T-helper 2 cell treated with Interferon-gamma antibody and Interleukin-4, amounts not matched to agents 100 ng/mL and 5 ng/mL, for 36 hours (primary cell): ENCODE data around the gene VWC2L. TPM values are rescaled to one million over a fixed set of nuclear protein-coding genes. Genes with fewer than 3 reads are reported as not detected.

ENCODE experiments used
- intact Hi-C: fragments of 100-400 bp; cut with micrococcal nuclease; formaldehyde crosslinking; loops from one replicate; pipeline ENCODE4 v1.15.1; 2023
- total RNA-seq: library from RNA; stranded (reverse); gene quantifications from 2 replicates; pipeline ENCODE4 v1.2.3, GENCODE V29; 2022

VWC2L gene
- total RNA-seq, 1 donor from 2014 or later: not detected

DNA sequence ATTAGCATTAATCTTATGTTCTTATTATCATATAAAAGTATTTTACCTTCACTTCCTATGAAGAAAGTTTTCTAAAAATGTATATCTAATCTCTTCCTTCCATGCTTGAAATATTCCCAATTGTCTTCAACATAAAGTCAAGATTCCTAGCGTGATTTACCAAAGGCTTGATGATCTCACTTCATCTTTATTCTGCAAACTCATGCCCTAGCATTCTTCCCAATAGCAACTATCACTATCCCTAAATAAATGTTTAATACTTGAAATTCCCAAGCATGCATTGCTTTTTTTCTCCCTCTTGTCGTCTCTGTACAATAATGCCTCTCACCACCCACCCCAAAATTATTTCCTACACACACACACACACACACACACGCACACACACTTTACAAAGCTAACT is 125.8 kb downstream of the VWC2L start:
- intact Hi-C loops: no loop called here

DNA sequence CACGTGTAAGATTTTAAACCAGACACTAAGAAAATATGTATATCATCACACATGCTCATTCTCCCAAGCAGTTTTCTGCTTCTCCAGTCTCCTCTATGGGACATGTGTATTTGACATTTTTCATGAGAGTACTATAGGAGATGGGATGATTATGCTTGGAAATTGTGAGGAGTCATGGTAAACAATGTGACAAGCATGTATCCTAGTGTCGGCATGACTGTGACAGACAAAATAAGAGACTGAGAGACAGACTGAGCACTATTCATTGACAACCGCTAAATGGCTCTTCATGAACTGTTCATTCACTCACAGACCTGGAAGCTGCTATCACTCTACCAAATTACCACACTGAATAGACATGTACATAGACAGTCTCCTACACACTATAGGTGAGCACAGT is 127.1 kb downstream of the VWC2L start:
- intact Hi-C loops: no loop called here

DNA sequence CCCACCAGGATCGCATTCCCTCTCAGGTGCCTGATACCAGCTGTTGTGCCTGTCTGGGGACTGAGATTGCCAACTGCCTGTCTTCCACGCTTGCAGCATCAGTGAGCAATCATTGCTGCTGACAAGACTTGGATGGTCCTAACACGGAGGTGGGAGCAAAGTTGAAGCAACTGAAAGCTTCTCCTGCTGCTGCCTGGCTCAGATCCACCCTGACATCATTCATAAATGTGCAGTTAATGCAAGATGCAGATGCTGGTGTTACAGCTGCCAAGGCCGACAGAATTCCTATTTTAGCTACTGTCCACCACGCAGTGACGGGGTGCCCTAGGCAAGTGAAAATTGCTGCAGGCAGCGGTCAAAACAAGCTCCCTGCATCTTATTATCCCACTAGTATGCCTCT is 131.4 kb downstream of the VWC2L start:
- intact Hi-C loops: no loop called here

DNA sequence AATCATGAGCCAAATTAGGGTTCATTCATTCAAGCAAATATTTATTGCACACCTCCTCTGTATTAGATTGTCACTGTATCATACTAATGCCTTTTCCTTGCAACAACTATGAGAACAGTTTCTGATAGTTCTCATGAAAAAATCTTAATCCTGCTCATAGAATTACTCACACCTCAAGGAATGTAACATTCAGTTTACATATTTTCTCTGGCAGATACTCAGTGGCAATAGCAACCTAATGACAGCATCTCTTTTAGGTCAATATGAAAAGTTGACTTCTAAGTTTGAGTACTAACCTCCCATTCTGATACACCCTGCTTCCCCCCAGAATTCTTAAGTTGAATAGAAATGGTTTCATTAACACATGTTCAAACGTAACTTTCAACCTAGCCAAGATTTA is 132.0 kb downstream of the VWC2L start:
- intact Hi-C loops: no loop called here

DNA sequence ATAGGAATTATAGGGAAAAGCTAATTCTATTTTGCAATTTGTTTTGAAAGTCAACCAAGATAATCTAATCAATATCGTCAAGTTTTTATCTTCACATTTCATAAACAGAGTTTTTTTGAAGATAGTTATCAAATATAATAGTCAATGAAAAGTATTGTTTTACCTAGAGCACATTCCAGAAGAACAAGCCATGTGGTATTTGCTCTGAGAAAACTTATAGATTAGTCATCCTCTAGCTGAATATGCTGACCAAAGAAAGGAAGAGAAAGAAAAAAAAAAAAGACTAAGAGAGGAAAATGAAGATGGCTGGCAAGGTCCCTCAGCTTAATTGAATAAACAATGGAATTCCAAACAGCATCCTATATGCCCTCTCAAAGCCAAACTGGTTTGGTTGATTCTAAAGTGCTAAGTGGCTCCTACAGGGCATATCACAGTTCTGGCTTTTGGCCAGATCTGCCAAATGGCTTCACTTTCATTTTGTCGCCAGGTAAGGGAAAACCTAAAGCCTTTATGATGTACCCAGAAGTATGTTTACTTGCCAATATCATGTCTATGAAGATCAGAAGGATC is 132.6 kb downstream of the VWC2L start:
- intact Hi-C loops: no loop called here

DNA sequence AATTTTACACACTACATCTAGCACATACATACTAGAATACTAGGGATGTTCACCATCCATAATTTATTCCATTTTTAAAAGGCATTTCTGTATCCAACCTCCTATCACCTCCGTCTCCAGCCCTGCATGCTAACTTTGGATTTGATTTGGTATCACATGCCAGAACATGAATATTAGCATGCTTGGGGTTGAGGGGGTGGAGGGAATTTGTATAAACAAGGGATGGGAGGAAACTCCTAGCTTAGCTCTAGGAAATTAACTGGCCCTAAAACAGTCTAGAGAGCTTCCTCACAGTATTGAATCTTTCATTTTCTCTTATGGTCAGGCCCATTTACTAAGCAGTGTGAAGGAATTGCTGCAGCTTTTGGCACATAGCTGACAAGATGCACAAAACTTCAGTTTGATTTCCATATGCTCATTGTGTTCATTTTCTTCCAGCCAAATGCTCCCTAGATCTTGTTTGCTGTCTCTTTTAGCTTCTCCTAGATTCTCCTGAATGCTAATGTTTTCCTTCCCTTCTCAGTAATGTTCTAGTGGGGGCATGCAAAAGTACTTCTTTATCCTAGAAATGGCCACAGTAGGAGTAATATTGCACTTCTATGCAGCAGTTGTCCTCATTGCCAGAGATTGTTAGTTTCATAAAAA is 135.2 kb downstream of the VWC2L start:
- intact Hi-C loops: no loop called here

DNA sequence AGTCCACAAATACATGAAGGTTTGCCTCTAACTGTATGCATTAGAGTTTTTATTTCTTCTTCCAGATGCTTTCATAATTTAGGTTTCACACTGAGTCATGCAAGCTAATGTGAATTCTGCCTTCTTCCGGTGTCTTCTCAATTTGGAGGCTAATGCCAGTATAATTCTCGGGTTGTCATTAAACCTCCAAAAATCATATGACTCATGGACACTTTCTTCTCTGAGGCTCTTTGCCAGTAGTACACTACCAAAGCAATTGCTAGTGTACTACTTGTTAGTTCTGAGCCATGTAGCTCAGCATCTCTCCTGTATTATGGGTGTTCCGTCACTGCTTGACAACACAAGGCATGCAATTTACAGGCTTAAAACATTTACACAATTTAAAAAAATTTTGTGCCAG is 137.1 kb downstream of the VWC2L start:
- intact Hi-C loops: no loop called here

DNA sequence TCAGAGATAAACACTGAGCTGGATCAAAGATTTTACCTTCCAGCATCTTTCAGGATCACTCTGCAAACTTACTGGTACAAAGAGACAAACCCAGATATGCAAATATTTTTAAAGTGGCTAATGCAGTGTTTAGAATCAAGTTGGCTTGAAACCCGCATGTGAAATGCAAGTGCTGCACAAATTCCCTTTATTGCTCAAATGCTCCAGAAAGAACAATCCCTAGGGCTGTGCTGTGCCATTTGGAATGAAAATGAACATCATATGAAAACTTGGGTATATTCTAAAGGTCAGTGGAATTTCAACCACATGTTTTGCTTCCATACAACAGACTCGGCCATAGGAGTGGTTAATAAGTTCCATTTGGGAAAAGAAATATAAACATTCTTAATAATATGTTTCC is 139.1 kb downstream of the VWC2L start:
- intact Hi-C loops: no loop called here

DNA sequence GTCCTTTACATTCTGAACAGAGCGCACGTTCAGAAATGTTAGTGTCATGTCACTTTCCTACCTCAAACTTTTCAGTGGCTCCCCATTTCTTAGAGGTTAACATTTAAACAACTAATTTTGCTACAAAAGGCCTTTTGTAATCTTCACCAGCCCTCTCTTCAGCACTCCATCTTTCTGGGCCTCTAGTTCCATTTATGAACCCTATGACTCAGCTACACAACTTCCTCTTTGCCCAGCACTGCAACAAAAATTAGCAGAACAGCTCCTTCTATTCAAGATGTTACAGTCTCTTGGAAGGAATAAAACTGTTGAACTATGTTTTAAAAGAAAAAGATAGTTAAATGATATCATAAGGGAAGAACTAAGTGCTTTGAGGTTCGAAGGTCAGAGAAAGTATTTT is 139.9 kb downstream of the VWC2L start:
- intact Hi-C loops: no loop called here

DNA sequence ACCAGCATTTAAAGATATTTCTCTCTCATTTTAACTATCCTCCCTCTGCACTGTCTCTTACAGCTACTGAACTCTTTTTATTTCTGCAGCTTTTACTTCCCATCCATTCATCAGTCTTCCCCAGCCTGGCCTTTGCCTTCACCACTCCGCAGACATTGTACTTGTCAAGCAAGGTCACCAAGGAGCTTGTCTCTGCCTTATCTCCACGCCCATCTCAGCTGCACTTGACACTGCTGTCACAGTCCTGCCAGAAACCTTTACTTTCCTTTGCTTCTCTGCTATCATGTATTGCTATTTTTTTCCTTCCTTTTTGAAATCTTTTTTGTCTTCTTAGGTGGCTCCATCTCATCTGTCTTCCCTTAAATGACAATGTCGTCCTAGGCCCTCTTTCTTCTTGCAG is 147.0 kb downstream of the VWC2L start:
- intact Hi-C loops: no loop called here

DNA sequence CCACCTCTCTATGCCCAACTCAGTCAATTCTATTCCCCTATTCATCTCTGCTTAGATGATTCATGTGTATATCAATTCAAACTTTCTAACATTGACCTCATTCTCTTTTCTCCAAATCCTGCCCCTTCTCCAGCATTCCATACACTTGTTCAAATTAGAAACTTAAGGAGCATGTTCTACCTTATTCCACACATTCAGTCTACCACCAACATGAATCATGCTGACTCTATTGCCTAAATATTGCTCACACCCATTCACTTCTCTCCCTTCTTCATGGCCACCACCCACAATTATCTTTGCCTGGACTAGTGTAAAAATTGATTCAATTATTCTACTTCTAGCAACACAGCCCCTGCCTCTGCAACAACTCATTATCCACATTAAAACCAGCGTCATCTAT is 147.5 kb downstream of the VWC2L start:
- intact Hi-C loops: no loop called here

DNA sequence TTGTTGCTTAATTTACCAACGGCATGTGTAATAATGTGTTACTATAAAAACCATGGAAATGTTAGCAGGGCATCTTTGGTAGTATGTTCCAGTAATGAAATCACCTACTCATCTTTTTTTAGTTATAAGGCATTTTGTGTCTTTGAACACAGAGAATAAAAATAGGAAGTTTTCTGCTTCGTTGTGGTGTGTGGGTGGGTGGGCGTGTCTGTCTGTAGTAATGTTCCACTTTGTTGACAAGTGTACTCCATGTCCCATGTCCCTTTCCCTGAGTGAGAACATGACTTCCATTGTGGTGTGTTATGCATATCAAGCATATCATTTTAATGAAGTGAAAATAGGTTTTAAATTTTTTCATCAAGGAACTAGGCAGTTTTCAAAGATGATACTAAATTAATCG is 149.3 kb downstream of the VWC2L start:
- intact Hi-C loops: no loop called here

DNA sequence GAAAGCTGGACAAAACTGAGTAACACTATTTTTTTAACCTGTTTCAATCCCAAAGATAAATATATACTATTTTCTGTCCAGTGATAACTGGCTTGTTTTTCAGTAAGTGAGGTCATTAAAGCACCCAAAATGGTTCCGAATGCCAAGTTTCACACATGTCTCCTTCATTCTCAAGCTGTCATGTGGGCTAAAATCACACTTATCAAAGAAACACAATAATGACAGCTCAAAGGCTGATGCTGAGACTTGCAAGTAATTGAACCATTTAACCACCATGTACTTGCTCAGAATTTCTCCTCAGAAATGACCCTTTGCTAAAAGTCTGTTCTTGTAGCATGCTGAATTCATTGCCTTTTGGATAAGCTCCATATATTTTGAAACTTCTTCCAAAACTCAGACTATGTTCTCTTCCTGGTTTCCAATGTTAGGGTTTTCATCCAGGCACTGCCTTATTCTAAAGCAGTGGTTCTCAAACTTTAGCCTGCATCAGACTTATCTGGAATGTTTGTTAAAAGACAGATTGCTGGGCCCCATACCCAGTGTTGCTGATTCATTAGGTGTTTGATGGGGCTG is 149.8 kb downstream of the VWC2L start:
- intact Hi-C loops: no loop called here

GRCh38 chr2:214565246-214565645 is 154.4 kb downstream of the VWC2L start:
- intact Hi-C loops: no loop called here

GRCh38 chr2:214566457-214566856 is 155.6 kb downstream of the VWC2L start:
- intact Hi-C loops: no loop called here

DNA sequence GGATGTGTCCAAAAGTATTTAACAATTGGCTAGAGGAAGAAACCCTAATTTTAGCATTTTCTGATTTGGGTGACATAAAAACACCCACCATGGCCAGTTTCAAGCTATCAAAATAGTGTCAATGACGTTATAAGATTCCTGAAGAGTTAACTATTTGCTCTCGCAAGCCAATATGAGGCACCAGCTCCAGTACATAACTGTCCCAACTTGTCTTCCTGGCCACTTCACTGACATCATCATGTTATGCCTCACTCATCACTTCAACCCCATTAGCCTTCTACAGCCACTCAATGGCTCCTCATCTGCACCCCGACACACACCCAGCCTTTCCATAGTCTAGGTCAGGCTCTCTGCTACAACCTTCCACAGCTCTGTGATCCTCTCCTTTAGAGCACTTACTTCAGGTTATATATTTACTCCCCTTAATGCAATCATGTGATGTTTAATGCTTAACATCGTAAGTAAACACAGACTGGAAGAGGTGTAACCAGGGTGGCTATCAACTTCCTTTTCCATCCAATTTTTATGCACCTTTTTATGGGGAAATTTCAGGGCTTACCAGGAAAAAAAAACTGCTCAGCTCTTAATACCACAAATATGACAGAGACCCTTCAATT is 158.7 kb downstream of the VWC2L start:
- intact Hi-C loops: no loop called here

DNA sequence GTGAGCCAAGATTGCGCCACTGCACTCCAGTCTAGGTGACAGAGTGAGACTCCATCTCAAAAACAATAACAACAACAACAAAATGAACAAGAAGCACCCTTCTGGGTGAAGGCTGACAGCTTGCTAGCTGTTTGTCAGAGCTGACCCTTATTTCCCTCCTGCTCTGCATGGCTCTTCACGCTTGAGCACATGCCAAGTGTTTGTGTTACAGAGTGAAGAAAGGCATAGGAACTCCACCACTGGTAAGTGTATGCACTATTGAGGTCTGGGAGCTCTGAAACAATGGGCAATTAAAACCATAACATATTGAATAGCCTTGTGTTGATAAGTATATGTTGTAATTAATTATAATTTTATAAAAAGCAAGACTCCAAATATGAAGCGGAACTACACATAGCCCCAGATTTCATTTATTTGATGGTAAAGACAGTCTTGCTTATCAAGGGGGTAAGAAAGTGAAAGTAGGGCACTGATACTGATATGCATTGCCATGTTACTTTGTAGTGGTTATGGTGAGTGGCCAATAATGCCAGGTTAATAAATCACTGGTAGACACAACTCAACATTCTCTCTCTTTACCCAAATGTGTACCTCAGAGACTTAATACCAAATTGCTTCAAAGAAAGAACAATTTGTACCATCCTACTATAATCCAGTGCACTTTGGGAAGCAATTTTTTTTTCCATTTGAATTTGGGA is 163.4 kb downstream of the VWC2L start:
- intact Hi-C loops: no loop called here

DNA sequence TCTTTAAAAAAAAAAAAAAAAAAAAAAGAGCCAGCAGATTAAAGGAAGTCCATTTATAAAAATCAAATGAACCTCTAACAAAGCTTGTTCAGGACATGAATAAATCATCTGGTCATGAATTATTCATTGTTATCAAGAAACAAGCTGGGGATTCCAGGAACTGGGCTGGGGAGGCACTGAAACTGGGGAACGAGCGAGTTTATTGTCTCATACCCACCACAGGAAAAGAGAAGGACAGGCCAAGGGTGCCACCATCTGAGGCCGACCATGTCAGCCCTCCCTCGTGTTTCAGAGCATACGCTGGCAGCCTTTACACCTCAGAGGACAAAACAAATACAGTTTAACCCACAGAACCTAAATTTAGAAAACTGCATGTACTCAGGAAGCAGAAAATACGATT is 164.2 kb downstream of the VWC2L start:
- intact Hi-C loops: no loop called here

DNA sequence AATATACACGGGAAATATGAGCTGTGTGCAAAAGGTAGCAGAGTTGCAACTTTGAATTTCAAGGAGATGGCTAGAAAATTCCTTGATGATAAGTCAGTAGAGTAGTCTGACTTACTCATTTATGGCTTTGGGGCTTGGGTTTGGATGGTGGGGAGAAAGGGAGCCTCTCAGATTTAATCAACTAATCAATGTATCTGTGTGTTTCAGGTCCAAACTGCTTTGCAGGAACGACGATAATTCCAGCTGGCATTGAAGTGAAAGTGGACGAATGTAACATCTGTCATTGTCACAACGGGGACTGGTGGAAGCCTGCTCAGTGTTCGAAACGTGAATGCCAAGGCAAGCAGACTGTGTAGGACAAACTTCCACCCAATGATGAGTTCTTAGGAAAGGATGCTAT is 164.6 kb downstream of the VWC2L start:
- intact Hi-C loops: no loop called here

GRCh38 chr2:214577769-214578168 is 166.9 kb downstream of the VWC2L start:
- intact Hi-C loops: no loop called here

DNA sequence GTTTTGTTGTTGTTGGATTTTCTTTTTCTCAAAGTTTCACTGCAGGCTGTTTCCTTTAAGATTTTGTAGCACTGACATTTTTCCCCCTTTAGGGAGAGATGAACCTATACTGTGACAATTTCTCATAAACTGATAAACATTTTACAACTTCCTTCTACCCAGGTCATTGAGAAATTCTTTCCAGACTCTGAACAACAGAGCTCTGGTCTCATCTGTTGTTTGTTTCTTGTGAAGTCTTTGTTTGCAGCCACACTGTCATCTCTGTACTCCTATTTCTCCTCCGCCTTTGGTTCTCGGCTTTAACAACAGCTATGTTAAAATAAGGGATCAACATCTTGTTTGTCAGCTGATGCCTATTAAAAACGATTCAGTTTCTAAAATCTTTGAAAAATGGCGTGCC is 167.6 kb downstream of the VWC2L start:
- intact Hi-C loops: no loop called here

DNA sequence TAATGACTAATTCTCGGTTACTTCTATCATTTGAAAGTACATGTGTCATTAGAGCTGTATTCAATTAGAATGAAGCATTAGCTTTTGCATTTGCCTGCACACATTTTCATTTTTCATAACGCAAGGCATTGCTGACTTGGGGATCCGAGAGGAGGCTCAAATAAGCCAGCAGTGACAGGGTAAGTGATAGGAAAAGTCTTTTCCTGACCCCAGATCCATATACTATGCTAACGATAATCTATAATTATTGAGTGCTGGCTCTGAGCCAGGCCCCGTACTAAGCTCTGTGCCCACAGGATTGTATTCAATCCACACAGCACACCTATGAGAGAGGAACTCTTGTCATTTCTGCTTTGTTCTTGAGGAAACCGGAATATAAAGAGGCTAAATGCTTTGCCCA is 168.2 kb downstream of the VWC2L start:
- intact Hi-C loops: no loop called here
